NCI-H446 (cell line): Measurements from ENCODE around the gene OSBPL6.

Experiments used
- DNase-seq, 2 experiments: peaks; one replicate each; lab custom pipeline; 2025; lab: John Stamatoyannopoulos, UW

OSBPL6 gene

DNA sequence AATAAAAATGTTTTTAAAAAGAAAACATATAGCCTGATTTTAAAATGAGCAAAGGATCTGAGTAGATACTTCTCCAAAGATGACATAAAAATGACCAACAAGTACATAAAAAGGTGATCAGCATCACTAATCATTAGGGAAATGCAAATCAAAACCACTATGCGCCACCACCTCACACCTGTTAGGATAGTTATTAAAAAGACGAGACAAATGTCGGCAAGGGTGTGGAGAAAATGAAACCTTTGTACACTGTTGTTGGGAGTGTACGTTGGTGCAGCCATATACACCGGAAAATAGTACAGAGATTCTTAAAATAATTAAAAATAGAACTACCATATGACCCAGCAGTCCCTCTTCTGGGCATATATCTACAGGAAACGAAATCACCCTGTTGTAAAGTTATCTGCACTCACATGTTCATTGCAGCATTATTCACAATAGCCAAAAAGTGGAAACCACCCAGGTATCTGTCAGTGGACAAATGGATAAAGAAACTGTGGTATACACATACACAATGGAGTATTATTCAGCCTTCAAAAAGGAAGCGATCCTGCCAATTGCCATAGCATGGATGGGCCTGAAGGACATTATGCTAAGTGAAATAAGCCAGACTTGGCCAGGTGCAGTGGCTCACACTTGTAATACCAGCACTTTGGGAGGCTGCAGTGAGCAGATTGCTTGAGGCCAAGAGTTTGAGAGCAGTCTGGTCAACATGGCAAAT lies 165.0 kb downstream of the OSBPL6 start:
- DNase-seq, result no peak

DNA sequence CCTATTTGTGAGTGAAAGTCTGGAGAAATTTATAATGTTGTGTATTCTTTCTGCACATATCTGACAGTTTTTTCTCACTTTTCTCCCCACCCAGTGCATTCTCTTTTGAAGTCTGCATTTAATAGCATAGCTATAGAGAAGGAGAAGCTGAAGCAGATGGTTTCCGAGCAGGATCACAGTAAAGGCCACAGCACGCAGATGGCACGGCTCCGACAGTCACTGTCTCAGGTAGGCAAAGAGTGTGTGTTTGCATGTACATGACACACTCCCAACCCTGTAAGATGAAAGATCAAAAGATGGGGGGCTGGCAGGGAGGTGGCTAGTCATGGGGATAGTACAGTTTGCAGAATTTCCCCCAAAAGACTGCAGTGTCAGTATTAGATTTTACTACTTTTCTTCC lies 167.3 kb downstream of the OSBPL6 start:
- DNase-seq, result no peak

DNA sequence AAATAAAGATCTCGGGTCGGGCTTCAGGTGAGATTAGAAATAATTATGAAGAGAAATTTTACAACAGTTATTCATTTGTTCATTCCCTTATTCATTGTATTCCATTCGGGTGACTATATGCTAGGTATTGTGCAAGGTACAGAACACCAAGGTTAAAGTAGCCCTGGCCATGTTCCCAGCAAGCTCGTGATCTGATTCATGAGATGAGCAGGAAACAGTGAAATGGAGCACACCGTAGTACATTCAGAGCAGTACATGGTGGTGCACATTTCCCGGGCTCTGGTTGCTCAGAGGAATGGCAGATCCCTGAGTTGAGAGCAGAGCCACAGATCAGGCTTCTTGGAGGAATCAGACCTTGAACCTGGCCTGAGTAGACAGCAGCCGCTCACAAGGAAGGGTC lies 168.9 kb downstream of the OSBPL6 start:
- DNase-seq, result no peak

DNA sequence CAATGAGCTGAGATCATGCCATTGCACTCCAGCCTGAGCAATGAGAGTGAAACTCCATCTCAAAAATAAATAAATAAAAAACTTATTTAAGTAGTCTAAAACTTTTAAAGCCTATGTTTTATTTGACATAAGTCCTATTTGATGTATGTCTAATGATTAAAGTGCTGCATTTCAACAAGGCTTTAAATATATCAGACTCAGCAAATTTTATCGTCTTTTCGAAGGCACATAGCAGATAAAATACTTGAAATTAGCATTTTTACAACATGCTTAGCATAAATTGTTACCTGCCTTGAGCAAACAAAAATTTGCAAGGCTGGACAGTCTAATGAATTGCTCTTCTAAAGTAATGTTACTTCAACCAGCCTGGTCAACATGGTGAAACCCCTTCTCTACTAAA lies 170.8 kb downstream of the OSBPL6 start:
- DNase-seq, result no peak

DNA sequence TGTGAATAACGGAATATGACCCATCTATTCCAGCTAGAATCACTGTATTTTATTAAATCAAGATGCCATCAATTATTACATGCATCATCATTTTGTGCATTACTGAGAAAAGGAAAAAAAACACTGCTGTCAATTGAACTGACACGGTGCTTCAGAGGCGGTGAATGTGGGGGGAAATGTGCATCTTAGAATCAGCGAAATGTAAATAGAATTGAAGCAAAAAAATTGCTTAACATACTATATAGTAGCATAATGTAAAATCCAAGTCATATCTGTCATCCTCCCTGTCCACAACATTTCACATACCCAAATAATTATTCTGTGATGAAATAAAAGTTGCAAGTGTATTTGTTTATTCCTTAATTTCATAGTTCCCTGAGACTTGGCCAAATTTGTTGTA lies 172.1 kb downstream of the OSBPL6 start:
- DNase-seq, result no peak

DNA sequence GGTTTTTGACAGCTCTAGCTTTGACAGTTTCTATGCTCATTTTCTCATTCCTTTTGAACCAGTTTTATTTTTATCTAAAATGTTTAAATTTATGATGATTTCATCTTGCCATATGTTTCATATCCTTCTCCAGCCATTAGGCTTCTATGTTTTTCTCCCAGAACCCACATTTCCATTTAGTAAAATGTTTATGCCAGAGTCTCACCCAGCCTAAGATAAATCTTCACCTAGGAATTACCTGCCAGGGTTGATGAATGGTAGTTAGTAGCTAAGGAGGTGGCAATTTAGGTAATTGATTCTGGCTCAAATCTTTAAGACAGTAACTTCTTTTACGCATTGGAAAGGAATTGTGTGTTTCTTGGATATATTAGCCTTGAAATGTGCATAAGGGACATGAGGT lies 173.0 kb downstream of the OSBPL6 start:
- no peak for DNase-seq

DNA sequence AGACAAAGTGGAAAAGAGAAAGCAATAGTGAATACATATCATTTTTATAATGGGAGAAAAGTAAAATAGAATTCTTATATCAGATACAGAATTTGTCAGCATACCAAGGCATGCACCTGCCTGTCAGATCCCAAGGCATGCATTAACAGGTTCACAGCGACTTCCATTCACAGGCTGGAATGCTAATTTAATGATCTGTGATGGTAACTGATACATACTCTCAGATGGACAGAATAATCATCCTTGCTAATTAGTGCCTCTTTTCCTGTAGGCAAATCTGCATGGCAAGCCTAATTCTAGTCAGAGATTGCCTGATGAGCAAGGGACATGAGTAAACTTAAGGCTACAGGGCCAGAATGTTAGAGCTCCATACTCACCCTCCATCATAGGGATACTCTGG lies 180.6 kb downstream of the OSBPL6 start:
- DNase-seq, result no peak

DNA sequence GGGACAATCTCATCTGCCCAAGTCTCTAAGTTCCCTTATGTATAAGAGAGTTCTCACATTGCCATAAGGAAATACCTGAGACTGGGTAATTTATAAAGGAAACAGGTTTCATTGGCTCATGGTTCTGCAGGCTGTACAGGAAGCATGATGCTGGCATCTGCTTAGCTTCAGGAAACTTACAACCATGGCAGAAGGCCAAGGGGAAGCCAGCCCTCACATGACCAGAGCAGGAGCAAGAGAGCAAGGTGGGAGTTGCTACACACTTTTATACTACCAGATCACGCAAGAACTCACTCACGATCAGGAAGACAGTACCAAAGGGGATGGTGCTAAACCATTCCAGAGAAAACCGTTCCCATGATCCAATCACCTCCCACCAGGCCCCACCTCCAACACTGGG lies 182.7 kb downstream of the OSBPL6 start:
- DNase-seq, result no peak

DNA sequence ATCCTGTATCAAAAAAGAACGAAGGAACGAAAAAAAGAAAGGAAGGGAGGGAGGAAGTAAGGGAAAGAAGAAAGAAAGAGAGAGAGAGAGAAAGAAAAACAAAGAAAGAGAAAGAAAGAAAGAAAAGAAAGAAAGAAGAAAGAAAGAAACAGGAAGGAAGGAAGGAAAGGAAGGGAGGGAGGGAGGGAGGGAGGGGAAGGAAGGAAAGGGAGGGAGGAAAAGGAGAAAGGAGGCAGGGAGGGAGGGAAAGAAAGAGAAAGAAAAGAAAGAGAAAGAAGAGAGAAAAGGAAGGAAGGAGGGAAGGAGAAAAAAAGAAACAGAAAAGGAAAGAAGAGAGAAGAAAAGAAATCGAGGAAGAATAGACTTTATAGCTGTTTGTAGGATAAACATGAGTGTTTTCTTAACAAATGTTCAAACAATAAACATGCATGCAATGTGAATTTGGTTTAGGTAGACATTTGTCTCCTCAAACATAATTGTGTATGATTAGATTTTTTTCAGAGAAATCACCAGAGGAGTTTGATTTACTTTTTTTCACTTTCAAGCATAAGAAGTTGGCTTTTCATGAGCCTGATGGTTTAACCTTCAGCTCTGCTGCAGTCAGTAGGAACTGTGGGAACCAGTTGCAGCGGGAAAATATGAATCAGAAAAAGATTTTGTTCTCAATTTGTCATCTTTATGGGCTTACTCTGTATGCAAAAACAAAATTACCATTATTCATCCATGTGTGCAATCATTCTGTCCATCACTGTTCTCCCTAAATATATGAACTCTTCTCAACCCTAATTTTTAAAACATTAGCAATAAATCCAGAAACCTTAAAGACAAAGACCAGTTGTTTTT lies 185.1 kb downstream of the OSBPL6 start:
- DNase-seq, result no peak

DNA sequence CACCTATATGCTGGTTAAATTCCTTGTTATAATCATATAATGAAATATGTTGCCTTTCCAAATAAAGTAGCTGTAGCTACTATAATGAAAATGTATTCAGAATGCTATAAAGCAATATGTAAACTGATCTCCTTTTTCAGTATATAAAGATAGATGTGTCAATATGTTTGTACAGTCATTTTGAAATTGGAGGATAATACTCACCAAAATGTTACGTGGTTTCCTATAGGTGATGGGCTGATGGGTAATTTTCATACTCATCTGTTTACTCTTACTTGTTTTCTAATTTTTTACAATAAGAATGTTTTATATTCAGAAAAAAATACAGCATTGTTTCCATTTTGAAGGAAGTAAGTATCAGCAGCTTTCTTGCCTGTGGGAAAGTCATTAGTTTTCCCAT lies 186.5 kb downstream of the OSBPL6 start:
- DNase-seq, result no peak

DNA sequence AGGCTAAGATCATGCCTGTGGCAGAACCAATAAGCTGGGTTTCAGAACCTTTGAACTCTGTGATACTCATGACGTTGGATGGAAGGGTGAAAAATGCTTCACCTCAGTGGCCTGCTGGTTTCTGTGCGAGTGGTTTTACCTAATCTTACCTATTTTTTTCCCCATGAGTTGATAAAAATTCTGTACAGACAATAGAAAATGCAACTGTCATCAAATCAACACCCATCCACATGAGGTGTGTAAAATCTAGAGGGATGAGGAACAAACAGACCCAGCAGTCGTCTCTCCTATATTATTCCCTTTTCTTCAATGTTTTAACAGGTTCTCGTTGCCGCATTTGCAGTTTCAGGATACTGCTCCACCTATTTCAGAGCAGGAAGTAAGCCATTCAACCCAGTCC lies 189.4 kb downstream of the OSBPL6 start:
- no peak for DNase-seq

DNA sequence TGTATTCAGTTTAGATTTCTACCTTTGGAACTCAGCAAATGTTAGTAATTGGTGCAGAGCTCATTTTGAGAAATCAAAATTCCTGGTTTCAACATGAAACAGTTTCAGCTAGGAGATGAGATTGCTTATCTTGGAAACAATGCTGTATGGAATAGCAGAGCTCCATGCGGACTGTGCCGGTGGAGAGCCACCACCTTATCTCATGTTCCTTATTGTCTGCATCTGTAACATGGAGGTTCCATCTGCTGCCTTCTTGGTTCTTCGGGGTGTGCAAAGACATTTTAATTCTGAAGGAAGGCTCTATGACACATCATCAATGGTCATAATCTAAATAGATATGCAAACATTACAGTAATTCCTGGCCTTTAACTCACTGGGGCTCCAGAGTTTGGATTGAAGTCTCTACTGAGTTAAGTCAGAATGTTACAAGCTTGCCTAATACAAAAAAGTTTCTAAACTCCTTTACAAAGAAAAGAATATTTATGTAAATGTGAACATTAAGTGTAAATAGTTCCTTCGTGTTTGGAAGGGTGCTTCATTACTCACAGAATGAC lies 191.4 kb downstream of the OSBPL6 start:
- DNase-seq, result no peak

DNA sequence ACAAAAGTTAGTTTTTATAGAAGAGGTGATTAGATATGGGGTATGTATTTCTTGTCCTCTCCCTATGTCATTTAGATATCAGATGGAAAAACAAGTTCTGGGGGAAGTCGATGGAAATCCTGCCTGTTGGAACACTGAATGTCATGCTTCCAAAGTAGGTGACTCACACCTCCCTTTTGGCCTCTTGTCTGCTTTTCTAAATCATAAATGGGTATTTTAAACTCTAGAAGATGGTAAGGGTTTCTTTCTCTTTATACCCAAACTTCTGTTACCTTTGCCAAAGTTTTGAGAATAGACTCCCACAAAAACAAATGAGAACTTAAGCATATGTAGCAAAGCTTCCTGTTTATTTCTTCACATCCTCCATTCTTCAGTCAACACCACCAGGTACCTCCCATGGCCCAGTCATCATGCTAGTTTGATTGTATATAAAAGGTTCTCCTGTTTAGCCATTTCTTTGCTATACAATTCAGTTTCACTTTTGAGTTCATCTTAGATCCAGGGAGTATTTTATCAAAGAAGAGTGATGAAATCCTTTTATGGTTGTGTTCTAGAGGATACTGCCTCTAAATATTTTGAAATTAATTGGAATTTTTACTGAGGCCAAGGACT lies 192.8 kb downstream of the OSBPL6 start:
- no peak for DNase-seq

DNA sequence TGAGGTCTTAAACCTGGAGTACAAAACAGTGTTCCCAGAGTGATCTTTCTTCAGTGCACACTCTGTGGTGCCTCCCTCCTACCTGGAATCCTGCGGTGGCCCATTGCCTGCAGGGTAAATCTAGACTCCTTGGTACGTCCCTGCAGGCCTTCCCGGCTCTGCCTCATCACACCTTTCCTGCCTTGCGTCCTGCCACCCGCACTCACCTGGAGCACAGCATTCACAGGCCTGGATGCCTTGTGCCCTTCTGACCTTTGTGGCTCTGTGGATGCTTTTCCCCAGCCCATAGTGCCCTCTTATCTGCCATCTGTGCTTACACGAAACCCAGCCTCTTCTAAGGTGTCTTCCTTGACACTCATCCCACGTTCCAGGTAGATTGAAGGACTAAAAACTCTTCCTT lies 194.0 kb downstream of the OSBPL6 start:
- DNase-seq, result no peak

DNA sequence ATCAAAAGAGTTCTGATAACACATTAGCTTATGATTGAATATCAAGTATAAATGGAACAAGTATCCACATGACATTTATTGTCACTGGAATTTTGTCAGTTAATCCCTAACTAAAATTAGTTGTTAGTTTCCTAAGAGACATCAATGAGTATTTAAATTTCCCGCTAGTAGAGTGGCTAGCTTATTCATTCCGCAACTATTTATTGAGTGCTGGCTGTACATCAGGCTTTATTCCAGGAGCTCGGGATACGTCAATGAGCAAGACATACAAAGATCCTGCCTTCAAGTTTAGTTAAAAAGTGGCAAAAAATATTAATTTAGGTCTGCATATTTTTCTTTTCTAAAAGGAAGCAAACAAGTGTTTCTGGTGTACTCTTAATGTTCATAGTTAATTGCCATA lies 197.4 kb downstream of the OSBPL6 start:
- no peak for DNase-seq

DNA sequence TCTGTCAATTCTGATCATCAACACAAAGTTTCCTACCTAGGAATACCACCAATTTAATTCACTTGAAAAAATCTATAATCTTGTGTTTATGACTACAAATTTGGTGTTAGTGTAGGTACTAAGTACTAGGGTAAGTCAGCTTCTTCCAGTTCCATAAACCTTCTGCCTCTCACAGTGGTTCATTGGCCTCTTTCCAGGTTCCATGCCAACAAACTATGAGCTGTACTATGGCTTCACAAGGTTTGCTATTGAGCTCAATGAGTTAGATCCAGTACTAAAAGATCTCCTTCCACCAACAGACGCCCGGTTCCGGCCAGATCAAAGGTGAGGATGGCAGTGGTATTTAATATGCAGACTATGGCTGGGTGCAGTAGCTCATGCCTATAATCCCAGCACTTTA lies 197.9 kb downstream of the OSBPL6 start:
- DNase-seq, result peak in 1 of 2 experiments; percentile 22

DNA sequence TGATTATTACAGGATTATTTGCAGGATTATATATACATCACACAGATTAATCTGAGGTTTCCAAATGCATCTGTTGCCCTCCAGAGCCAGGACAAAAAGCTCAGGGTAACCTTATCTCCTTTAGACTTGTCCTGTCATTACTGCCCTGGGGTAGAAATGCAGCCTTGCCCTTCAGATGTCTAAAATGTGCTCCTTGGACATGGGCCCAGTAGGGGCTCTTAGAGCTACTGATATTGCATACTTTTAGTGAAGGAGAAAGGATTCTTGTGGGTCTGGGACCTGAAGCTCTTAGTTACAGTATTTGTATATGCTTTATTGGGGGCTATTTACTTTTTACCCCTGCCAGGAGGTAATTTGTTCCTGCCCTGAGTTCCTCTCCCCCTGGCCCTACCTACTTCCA lies 200.5 kb downstream of the OSBPL6 start:
- DNase-seq, result no peak

DNA sequence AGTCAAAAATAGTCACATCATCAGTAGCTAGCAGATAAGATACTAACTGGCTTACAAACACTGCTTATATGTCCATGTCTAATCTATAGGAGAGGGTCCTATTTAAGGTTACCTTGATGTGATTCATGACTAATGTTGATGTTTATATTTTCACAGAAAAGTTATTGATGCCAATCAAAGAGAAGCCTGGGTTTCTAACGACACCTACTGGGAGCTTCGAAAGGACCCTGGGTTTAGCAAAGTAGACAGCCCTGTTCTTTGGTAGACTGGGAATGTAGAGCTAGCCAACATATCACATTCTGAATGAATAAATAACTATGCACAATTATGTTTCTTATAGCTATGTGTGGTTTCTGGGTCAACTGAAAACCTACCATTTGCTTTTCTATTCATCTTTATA lies 201.0 kb downstream of the OSBPL6 start:
- no peak for DNase-seq

DNA sequence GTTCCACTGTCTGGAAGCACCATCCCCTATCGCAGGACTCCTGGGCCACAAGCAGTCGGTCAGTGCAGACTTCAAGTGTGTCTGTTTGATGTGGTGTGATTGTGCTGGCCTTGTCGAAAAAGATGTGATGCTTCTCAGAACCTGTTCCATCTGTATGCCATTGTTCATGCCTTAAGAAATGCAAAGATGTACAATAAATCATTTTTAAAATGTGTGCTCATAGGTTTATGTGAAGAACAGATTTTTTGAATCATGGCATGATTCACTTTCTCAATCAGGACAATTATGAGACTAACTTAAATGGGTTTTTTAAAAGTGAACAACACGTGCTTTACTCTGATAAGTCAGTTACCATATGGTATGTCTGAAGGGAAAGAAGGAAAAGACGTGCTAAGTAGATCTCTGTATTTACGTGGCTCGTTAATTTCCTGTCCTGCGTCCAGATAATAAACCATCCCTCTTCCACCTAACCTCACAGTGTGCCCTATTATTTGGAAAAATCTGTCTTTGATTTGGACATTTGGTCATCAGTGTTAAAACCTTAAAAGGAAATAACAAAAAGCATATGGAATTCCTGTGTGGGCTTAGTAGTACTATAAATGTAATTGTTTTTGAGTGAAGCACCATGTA lies 201.7 kb downstream of the OSBPL6 start:
- no peak for DNase-seq

DNA sequence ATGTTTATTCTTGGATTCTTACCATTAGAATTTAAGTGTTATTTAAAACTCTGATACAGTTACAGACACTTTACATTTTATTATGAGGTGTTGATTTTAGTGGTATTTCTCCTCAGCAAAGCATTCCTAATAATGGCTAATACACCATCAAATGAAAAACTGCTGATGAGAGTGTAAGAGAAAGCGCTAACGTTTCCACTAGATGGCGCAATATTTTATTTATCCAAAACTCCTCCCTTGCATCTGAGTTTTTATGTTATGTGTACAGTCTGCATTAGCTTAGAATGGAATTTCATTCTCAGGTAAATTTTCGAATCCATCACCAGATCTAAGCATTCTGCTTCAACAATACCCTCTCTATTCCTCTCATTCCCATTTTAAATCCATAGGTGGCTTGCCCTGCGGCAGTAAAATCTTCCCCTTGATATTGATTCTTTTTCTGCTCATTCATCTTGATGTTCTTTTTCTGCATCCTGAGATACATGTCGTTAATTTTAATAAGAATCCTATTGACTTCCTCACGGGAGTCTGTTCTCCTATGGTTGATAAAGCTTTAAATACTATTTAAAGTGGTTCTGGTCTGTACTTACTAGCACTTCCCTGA lies 202.8 kb downstream of the OSBPL6 start:
- DNase-seq, result peak in 1 of 2 experiments; percentile 48

DNA sequence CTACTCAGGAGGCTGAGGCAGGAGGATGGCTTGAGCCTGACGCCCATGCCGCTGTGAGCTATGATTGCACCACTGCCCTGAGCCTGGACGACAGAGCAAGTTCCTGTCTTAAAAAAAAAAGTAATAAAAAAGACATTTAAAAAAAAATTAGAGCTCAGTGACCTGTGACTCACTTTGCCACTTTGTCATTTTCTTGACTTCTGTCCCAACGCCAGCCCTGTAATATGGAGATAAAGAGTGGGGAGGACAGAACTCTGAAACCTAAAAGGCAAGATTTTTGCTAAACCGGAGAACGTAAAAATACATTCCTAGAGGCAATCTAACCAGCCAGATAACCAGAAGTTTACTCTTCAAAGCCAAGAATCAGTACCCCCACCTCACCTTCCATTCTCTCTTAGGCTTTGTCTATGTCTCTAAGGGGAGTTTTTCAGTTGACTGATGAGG lies 207.7 kb downstream of the OSBPL6 start:
- no peak for DNase-seq
